Measurements from ENCODE around the gene SPCS3. TPM values are rescaled to one million over a fixed set of nuclear protein-coding genes. Genes with fewer than 3 reads are reported as not detected.
"Not testable (repeated sequence)": the region's sequence is repeated elsewhere in the genome, so short reads cannot be mapped to it uniquely, and the experiment has no call there.

Gene SPCS3
- total RNA-seq, 1 experiment from 2014 or later, result 126 TPM

GRCh38 chr4:176290520-176290919, 29.2 kb upstream of the SPCS3 start:
- POLR2A ChIA-PET, result no interaction called here
- DNase-seq (ENCODE audit: unreplicated experiment), result no peak
- no peaks in the 10 kb centered on the region for H3K36me3 Mint-ChIP-seq (ENCODE audit: insufficient read depth, unreplicated experiment)
- no peaks in the 10 kb centered on the region for H3K27me3 Mint-ChIP-seq (ENCODE audit: insufficient read depth, unreplicated experiment)
- H3K4me1 Mint-ChIP-seq (ENCODE audit: insufficient read depth, unreplicated experiment), result no peaks in the 10 kb centered on the region
- BruUV-seq (replicated peaks), result no TSS peak
- CTCF ChIA-PET, result interaction anchor here (1.3 kb wide), 1 partner anchor 13 kb away, joined by 4 read pairs; no protein-coding TSS in a partner anchor
- H3K27ac Mint-ChIP-seq (ENCODE audit: low read depth, unreplicated experiment), result no peak overlapping the region
- intact Hi-C loops (cut with micrococcal nuclease), result no loop called here
- no peak for TF ChIP-seq CTCF (IDR thresholded peaks at IDR 0.05; ENCODE audit: unreplicated experiment)
- H3K4me3 Mint-ChIP-seq (ENCODE audit: unreplicated experiment), result no peak overlapping the region
- no peaks in the 10 kb centered on the region for H3K9me3 Mint-ChIP-seq (ENCODE audit: unreplicated experiment)

- intact Hi-C loops (cut with micrococcal nuclease), result no loop called here
- Mint-ChIP-seq H3K27ac (ENCODE audit: low read depth, unreplicated experiment) (no peak overlapping the region), H3K27me3 (ENCODE audit: insufficient read depth, unreplicated experiment) (no peaks in the 10 kb centered on the region), H3K4me1 (ENCODE audit: insufficient read depth, unreplicated experiment) (no peaks in the 10 kb centered on the region), H3K9me3 (ENCODE audit: unreplicated experiment) (no peaks in the 10 kb centered on the region), H3K36me3 (ENCODE audit: insufficient read depth, unreplicated experiment) (no peaks in the 10 kb centered on the region), H3K4me3 (ENCODE audit: unreplicated experiment) (no peak overlapping the region)
- no peak for TF ChIP-seq CTCF (IDR thresholded peaks at IDR 0.05; ENCODE audit: unreplicated experiment)
- ChIA-PET CTCF (interaction anchor here (1.0 kb wide), 1 partner anchor 17 kb away, joined by 4 read pairs; no protein-coding TSS in a partner anchor), POLR2A (no interaction called here)
- DNase-seq (ENCODE audit: unreplicated experiment), result no peak
- no TSS peak for BruUV-seq (replicated peaks)
These were observed 28.0 kb upstream of the SPCS3 start for GRCh38 chr4:176291748-176292147.

- no peaks in the 10 kb centered on the region for H3K36me3 Mint-ChIP-seq (ENCODE audit: insufficient read depth, unreplicated experiment)
- ChIA-PET POLR2A (no interaction called here), CTCF (interaction anchor here (1.0 to 1.4 kb wide), 2 partner anchors 16 to 19 kb away, joined by 4 to 6 read pairs; no protein-coding TSS in a partner anchor)
- no peak for DNase-seq (ENCODE audit: unreplicated experiment)
- no peaks in the 10 kb centered on the region for H3K9me3 Mint-ChIP-seq (ENCODE audit: unreplicated experiment)
- intact Hi-C loops (cut with micrococcal nuclease), result no loop called here
- H3K4me3 Mint-ChIP-seq (ENCODE audit: unreplicated experiment), result no peak overlapping the region
- H3K4me1 Mint-ChIP-seq (ENCODE audit: insufficient read depth, unreplicated experiment), result no peaks in the 10 kb centered on the region
- TF ChIP-seq CTCF (IDR thresholded peaks at IDR 0.05; ENCODE audit: unreplicated experiment), result no peak
- no peak overlapping the region for H3K27ac Mint-ChIP-seq (ENCODE audit: low read depth, unreplicated experiment)
- BruUV-seq (replicated peaks), result no TSS peak
- H3K27me3 Mint-ChIP-seq (ENCODE audit: insufficient read depth, unreplicated experiment), result no peaks in the 10 kb centered on the region
These were observed 26.8 kb upstream of the SPCS3 start for GRCh38 chr4:176292920-176293319.

GRCh38 chr4:176293660-176294059, 26.1 kb upstream of the SPCS3 start:
- Mint-ChIP-seq H3K4me3 (ENCODE audit: unreplicated experiment) (no peak overlapping the region), H3K27me3 (ENCODE audit: insufficient read depth, unreplicated experiment) (no peaks in the 10 kb centered on the region), H3K36me3 (ENCODE audit: insufficient read depth, unreplicated experiment) (no peaks in the 10 kb centered on the region), H3K9me3 (ENCODE audit: unreplicated experiment) (no peaks in the 10 kb centered on the region), H3K27ac (ENCODE audit: low read depth, unreplicated experiment) (no peak overlapping the region), H3K4me1 (ENCODE audit: insufficient read depth, unreplicated experiment) (no peaks in the 10 kb centered on the region)
- no peak for TF ChIP-seq CTCF (IDR thresholded peaks at IDR 0.05; ENCODE audit: unreplicated experiment)
- DNase-seq (ENCODE audit: unreplicated experiment), result no peak
- intact Hi-C loops (cut with micrococcal nuclease), result no loop called here
- ChIA-PET CTCF (interaction anchor here (0.6 to 1.4 kb wide), 3 partner anchors 16 to 347 kb away, joined by 3 to 6 read pairs (median 4); no protein-coding TSS in a partner anchor), POLR2A (no interaction called here)
- no TSS peak for BruUV-seq (replicated peaks)

GRCh38 chr4:176295907-176296306, 23.9 kb upstream of the SPCS3 start:
- H3K4me1 Mint-ChIP-seq (ENCODE audit: insufficient read depth, unreplicated experiment); H3K9me3 Mint-ChIP-seq (ENCODE audit: unreplicated experiment); BruUV-seq (replicated peaks); H3K36me3 Mint-ChIP-seq (ENCODE audit: insufficient read depth, unreplicated experiment); CTCF ChIA-PET; intact Hi-C loops (cut with micrococcal nuclease); H3K27ac Mint-ChIP-seq (ENCODE audit: low read depth, unreplicated experiment); H3K4me3 Mint-ChIP-seq (ENCODE audit: unreplicated experiment); DNase-seq (ENCODE audit: unreplicated experiment); H3K27me3 Mint-ChIP-seq (ENCODE audit: insufficient read depth, unreplicated experiment); POLR2A ChIA-PET: not testable (repeated sequence)
